GM21576 (cell line): Measurements from ENCODE around the gene RGS4.

Source experiments
- ATAC-seq: cut with Tn5 transposase; IDR thresholded peaks from one replicate; pipeline ENCODE4 v1.9.1; 2021; ENCODE audit warnings: mild to moderate bottlenecking, moderate library complexity; ENCODE audit not compliant: unreplicated experiment

The RGS4 gene

DNA sequence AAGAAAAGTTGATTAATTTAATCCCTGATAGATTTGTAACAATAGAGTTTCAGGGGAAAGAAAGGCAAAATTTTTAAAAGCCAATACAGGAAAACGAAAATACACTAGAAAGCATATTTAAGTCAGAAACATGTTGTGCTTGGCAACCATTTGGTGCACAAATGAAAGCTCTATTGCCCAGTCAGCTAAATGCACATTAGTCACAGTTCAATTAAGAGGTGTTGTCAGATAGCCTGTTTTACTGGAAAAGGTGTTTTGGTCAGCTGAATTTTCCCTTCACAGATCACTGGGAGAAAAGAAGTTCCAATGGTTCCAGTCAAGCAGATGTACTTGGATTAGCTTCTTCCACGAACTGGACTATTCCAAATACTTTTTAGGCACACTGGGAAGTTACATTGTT lies 25.4 kb downstream of the RGS4 start:
- no peak for ATAC-seq

DNA sequence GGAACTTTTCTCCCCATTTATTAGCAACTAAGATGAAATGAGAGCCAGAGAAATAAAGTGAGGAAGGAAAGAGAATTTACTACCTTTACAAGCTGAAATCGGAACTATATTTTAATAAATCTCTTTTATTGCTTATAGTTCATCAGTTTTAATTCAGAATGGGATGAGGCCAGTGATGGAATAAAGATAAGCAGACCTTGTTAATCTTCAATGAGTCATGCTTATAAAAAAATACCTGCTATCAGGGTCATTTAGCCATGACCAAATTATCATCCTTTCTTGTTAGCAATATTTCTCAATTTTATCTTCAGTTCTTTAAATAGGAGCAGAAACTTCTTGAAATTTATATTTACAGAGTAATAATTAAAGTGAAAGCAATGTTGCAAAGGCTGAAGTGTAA lies 26.1 kb downstream of the RGS4 start:
- no peak for ATAC-seq

DNA sequence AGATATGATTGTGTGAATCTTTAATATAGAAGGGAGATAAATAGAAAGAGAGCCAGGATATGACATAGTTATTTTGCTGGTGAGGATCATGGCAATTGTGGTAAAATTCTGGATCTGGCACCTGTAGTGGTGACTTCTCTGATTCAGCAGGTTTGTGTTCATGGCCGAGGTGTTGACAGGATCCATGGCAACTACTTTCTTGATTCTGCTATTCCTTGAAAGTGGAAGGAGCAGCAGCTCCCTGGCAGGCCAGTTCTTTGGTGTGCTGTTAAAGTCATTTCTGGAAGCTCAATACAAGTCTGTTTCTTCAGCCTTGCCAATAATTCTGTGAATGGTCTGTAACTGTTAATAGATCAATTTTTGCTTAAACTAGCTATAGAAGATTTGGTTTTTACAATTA lies 33.4 kb downstream of the RGS4 start:
- ATAC-seq = no peak

DNA sequence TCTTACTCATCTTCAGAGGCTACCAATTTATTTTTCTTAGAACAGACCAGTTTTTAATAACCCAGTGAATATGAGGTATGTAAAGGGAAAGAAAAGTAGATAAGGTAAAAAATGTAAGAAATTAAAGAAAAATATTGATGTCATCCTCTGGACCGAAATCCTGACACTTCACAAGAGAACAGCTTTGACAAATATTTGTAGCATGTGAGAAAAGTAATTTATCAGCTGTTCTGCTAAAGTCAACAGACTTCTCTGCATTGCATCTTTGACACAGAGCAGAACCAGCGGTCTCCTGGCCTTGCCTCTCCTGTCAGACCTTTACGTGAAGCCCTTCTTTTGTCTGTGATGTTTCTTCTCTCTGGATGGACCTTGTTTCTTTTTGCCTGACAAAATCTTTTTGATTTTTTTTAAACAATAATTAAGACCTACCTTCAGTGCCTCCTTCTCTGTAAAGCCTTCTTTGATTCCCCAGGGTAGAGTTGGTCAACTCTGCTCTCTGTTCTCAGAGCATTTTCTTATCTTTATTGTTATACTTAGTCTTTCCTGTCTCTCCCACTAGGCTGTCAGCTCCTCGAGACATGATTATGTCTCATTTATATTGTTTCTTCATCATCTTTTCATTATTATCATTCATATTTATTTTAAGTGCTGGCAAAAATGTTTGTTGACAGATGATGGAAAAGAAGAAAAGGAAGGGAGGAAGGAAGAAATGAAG lies 35.4 kb downstream of the RGS4 start:
- no peak for ATAC-seq

DNA sequence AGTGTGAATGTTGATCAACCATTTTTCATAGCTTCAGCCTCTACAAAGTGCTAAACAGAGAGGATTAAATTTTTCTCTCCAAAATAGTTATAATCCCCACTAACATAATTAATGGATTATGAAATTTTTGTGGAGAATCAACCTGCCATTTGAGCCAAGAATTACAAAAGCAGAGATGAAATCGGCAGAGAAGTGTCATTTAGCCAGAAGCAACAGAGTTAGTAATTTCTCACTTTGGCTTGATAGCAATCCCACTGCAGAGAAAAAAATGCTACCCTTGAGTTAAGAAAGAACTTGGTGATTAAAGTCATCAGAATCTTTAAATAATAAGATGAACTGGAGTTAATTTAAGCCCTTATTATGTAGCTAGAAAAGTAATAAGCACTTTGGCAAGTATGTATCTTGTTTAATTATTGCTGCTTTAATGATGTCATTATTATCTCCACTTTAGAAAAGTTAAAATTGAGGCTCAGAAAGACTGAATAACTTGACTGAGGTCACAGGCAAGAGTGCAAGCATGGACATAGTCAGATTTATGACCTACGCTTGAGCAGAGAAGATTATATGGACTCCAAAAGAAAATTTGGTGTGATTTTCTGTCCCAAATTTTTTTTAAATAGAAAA lies 37.3 kb downstream of the RGS4 start:
- no peak for ATAC-seq

DNA sequence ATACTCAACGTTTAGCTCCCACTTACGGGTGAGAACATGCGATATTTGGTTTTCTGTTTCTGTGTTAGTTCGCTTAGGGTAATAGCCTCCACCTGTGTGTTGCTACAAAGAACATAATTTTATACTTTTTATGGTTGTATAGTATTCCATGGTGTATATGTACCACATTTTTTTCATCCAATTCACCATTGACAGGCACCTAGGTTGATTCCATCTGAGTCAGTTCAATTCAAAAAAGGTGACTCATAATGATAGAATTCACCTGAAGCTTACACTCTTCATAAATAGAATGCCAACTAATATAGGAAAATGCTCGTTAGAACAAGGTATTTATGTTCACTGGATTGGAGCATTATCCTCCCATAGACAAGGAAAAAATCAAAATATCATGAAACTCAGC lies 38.5 kb downstream of the RGS4 start:
- no peak for ATAC-seq

DNA sequence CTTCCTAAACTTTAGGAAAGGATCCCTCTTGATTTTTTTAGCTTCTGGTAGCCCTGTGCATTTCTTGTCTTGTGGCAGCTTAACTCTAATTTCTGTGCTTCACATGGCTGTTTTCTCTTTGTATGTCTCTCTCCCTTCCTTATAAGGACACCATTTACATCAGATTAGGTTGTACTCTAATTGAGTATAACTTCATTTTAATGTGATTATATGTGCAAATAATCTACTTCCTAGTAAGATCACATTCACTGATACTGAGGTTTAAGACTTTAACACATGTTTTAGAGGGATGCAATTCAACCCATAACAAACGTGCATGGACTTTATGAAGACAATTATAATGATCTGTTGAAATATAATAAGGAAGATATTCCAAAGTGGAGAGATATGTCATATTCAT lies 46.7 kb downstream of the RGS4 start:
- no peak for ATAC-seq

DNA sequence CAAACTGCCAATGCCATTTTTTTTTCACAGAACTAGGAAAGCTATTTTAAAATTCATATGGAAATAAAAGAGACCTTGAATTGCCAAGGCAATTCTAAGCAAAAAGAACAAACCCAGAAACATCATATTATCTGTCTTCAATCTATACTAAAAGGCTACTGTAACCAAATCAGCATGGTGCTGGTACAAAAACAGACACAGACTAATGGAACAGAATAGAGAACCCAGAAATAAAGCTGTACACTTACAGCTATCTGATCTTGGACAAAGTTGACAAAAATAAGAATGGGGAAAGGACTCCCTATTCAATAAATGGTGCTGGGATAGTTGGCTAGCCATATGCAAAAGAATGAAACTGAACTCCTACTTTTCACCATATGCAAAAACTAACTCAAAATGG lies 50.5 kb downstream of the RGS4 start:
- ATAC-seq = no peak

DNA sequence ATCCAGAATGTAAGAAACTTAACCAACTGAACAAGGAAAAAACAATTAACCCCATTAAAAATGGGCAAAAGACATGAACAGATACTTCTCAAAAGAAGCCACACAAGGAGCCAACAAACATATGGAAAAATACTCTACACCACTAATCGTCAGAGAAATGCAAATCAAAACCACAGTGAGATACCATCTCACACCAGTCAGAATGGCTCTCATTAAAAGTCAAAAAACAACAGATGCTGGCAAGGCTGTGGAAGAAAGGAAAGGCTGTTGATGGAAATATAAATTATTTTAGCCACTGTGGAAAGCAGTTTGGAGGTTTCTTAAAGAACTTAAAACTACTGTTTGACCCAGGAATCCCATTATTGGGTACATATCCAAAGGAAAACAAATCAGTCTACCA lies 51.2 kb downstream of the RGS4 start:
- no peak for ATAC-seq

DNA sequence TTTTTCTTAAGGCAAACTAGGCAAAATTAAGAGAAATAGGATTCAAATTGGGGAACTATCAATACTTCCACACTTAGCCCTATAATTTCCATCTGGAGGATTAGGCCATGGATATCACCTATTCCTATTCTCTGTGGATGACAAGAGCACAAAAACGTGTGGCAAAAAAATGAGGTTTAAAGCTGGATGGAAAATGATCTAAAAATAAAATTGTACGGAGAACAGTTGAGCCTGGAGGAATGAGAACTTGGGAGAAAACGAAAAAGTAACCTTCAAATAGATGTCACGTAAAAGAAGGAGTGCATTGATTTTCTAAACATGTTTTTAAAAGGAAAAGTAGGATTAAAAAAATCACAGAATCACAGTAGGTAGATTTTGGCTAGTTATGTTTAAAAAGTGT lies 55.7 kb downstream of the RGS4 start:
- ATAC-seq = no peak
